ENCODE results near the gene COMMD4.

Gene COMMD4

GRCh38 chr15:75356517-75356916 is 20.7 kb downstream of the COMMD4 start:
- no peak overlapping the region for H3K9ac ChIP-seq (ENCODE audit: low read depth, low read length, poor library complexity, severe bottlenecking)
- peaks cover 2% of the 10 kb centered on the region for H3K4me1 ChIP-seq (ENCODE audit: insufficient read depth, low read length, poor library complexity, severe bottlenecking)
- no peaks in the 10 kb centered on the region for H4K20me1 ChIP-seq (ENCODE audit: insufficient read depth, low read length, poor library complexity, severe bottlenecking)
- no peaks in the 10 kb centered on the region for H3K9me2 ChIP-seq (replicated peaks; ENCODE audit: low read depth, low read length)
- no peak overlapping the region for H2AFZ ChIP-seq (ENCODE audit: low read length)
- peaks cover 8% of the 10 kb centered on the region; the same call in 1 of the 2 replicates for H3K36me3 ChIP-seq (ENCODE audit: insufficient read depth, low read length)
- TF ChIP-seq EZH2phosphoT487 (IDR thresholded peaks at IDR 0.05; ENCODE audit: borderline replicate concordance): no peak
- TF ChIP-seq CTCF (conservative IDR thresholded peaks at IDR 0.05; ENCODE audit: low read length): no peak
- no peaks in the 10 kb centered on the region for H3F3A ChIP-seq (ENCODE audit: low read depth)
- no peaks in the 10 kb centered on the region for H3K79me2 ChIP-seq (ENCODE audit: insufficient read depth, low read length)
- H3K27me3 ChIP-seq (ENCODE audit: insufficient read depth, low read length, poor library complexity, severe bottlenecking): no peaks in the 10 kb centered on the region
- H3K4me3 ChIP-seq (ENCODE audit: low read length, poor library complexity, severe bottlenecking): no peak overlapping the region
- no peak overlapping the region for H3K4me2 ChIP-seq (ENCODE audit: low read depth, low read length, poor library complexity, severe bottlenecking)
- H3K9me3 ChIP-seq (ENCODE audit: insufficient read depth, low read depth, low read length): no peaks in the 10 kb centered on the region

DNA sequence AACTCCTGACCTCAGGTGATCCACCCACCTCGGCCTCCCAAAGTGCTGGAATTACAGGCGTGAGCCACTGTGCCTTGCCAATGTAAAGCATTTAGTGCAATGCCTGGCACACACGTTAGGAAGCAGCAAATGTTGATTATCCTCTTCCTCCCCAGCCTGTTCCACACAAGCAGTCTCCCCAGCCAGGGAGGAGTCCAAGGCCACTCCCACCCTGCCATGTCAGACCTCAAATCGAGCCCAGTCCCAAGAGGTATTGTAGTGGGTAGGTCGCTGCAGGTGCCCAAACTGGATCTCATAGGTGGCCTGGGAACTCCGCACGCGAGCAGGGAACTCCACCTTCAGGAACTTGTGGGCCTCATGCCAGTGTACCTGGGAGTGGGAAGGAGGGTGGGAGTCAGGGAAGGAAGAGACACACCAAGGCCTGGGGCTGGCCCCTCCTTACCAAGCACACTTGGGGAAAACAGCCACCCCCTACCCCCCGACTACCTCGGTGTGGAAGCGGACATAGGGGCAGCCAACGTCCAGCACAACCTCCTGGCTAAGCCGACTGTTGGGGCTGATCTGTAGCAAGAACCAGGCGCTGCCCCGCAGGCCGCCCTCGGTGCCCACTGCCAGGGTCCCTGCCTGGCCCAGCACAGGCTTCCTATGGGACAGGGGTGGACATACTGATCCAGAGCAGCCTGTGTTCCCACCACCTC is 22.3 kb downstream of the COMMD4 start:
- no peak overlapping the region for H3K4me3 ChIP-seq (ENCODE audit: low read length, poor library complexity, severe bottlenecking)
- peaks cover 8% of the 10 kb centered on the region; the same call in 1 of the 2 replicates for H3K36me3 ChIP-seq (ENCODE audit: insufficient read depth, low read length)
- no peaks in the 10 kb centered on the region for H3F3A ChIP-seq (ENCODE audit: low read depth)
- H3K4me1 ChIP-seq (ENCODE audit: insufficient read depth, low read length, poor library complexity, severe bottlenecking): no peaks in the 10 kb centered on the region
- H3K79me2 ChIP-seq (ENCODE audit: insufficient read depth, low read length): no peaks in the 10 kb centered on the region
- H3K9me2 ChIP-seq (replicated peaks; ENCODE audit: low read depth, low read length): no peaks in the 10 kb centered on the region
- no peaks in the 10 kb centered on the region for H4K20me1 ChIP-seq (ENCODE audit: insufficient read depth, low read length, poor library complexity, severe bottlenecking)
- TF ChIP-seq EZH2phosphoT487 (IDR thresholded peaks at IDR 0.05; ENCODE audit: borderline replicate concordance) (no peak), CTCF (conservative IDR thresholded peaks at IDR 0.05; ENCODE audit: low read length) (no peak)
- no peak overlapping the region for H3K4me2 ChIP-seq (ENCODE audit: low read depth, low read length, poor library complexity, severe bottlenecking)
- no peak overlapping the region for H2AFZ ChIP-seq (ENCODE audit: low read length)
- H3K9me3 ChIP-seq (ENCODE audit: insufficient read depth, low read depth, low read length): no peaks in the 10 kb centered on the region
- H3K27me3 ChIP-seq (ENCODE audit: insufficient read depth, low read length, poor library complexity, severe bottlenecking): no peaks in the 10 kb centered on the region
- H3K9ac ChIP-seq (ENCODE audit: low read depth, low read length, poor library complexity, severe bottlenecking): no peak overlapping the region

DNA sequence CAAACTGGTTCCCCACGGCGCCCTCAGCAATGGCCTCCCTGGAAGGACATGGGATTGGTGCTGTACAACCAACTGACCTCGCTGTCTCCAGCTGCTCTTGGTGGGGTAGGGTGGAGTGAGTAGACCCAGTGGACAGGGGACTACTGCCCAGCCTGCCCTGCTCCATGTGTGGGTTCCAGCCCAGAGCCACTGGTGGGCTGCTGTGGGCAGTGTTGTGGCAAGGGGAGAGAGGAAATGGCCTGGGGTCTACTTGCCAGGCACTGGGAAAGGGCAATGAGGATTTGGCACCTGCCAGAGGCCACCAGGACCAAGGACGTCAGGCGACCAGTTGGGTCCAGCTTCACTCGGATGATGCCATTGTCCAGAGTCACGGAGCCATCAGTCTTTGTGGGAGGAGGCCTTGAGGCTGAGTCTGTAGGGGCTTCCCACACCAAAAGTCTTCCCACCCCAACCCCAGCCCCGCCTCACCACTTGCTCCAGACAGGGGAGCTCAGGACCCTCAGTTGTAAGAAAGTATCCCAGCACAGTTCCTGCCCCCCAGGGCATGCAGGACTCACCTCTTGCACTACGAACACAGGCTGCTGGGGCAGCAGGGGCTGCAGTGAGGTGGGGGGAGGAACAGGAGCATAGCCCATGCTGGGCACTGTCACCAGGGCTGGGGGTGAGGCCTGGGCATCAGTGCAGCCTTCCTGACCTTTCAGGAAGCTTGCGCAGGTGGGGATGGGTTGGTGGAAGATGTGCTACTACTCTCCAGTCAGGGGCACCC is 23.1 kb downstream of the COMMD4 start:
- peaks cover 8% of the 10 kb centered on the region; the same call in 1 of the 2 replicates for H3K36me3 ChIP-seq (ENCODE audit: insufficient read depth, low read length)
- H3K4me2 ChIP-seq (ENCODE audit: low read depth, low read length, poor library complexity, severe bottlenecking): no peak overlapping the region
- TF ChIP-seq CTCF (conservative IDR thresholded peaks at IDR 0.05; ENCODE audit: low read length) (no peak), EZH2phosphoT487 (IDR thresholded peaks at IDR 0.05; ENCODE audit: borderline replicate concordance) (no peak)
- no peaks in the 10 kb centered on the region for H3K4me1 ChIP-seq (ENCODE audit: insufficient read depth, low read length, poor library complexity, severe bottlenecking)
- H3K9me2 ChIP-seq (replicated peaks; ENCODE audit: low read depth, low read length): no peaks in the 10 kb centered on the region
- H4K20me1 ChIP-seq (ENCODE audit: insufficient read depth, low read length, poor library complexity, severe bottlenecking): no peaks in the 10 kb centered on the region
- no peak overlapping the region for H2AFZ ChIP-seq (ENCODE audit: low read length)
- no peaks in the 10 kb centered on the region for H3K9me3 ChIP-seq (ENCODE audit: insufficient read depth, low read depth, low read length)
- H3K79me2 ChIP-seq (ENCODE audit: insufficient read depth, low read length): no peaks in the 10 kb centered on the region
- H3K27me3 ChIP-seq (ENCODE audit: insufficient read depth, low read length, poor library complexity, severe bottlenecking): no peaks in the 10 kb centered on the region
- H3K9ac ChIP-seq (ENCODE audit: low read depth, low read length, poor library complexity, severe bottlenecking): no peak overlapping the region
- H3K4me3 ChIP-seq (ENCODE audit: low read length, poor library complexity, severe bottlenecking): no peak overlapping the region
- no peaks in the 10 kb centered on the region for H3F3A ChIP-seq (ENCODE audit: low read depth)
